KMS-11 (cell line): ENCODE results near the gene SLCO1C1.

Experiments
- H2AFZ ChIP-seq: fragments of 200-600 bp; sonication (generic); 2 replicates; pipeline ENCODE4 v1.6.1; 2016; ENCODE audit warnings: antibody characterized with exemption, mixed run types, low read depth
- H3K27ac ChIP-seq: fragments of 200-600 bp; sonication (generic); 2 replicates; pipeline ENCODE4 v1.6.1; 2016; ENCODE audit warnings: mild to moderate bottlenecking, mixed run types
- H3K27me3 ChIP-seq: fragments of 200-600 bp; sonication (generic); 2 replicates; pipeline ENCODE4 v1.6.1; 2017; ENCODE audit warnings: mild to moderate bottlenecking, low read depth, mixed run types, moderate library complexity; ENCODE audit not compliant: insufficient read depth
- H3K36me3 ChIP-seq: fragments of 200-600 bp; sonication (generic); 2 replicates; pipeline ENCODE4 v1.6.1; 2017; ENCODE audit warnings: mild to moderate bottlenecking, mixed run types; ENCODE audit not compliant: insufficient read depth
- H3K4me1 ChIP-seq: fragments of 200-600 bp; sonication (generic); 2 replicates; pipeline ENCODE4 v1.6.1; 2016; ENCODE audit warnings: mild to moderate bottlenecking, low read depth, mixed run types; ENCODE audit not compliant: poor library complexity, severe bottlenecking
- H3K4me2 ChIP-seq: fragments of 200-600 bp; sonication (generic); 2 replicates; pipeline ENCODE4 v1.7.0; 2016; ENCODE audit warnings: mild to moderate bottlenecking, mixed run types
- H3K4me3 ChIP-seq: fragments of 200-600 bp; sonication (generic); IDR thresholded peaks from 2 replicates; pipeline ENCODE4 v1.6.1; 2017; ENCODE audit warnings: low read depth, low read length, mixed read lengths; ENCODE audit not compliant: insufficient read depth
- H3K79me2 ChIP-seq: fragments of 200-600 bp; sonication (generic); 2 replicates; pipeline ENCODE4 v1.6.1; 2016; ENCODE audit warnings: low read depth, mixed run types; ENCODE audit not compliant: insufficient read depth
- H3K9ac ChIP-seq: fragments of 200-600 bp; sonication (generic); 2 replicates; pipeline ENCODE4 v1.6.1; 2016; ENCODE audit warnings: mild to moderate bottlenecking, mixed run types
- H4K20me1 ChIP-seq: fragments of 200-600 bp; sonication (generic); 2 replicates; pipeline ENCODE4 v1.6.1; 2016; ENCODE audit warnings: mild to moderate bottlenecking, mixed run types; ENCODE audit not compliant: insufficient read depth
- TF ChIP-seq, protein P1 (sequence below): fragments of 200-600 bp; sonication (generic); conservative IDR thresholded peaks from 2 replicates; pipeline ENCODE4 v1.6.1; 2017; ENCODE audit warnings: low read depth, mild to moderate bottlenecking, antibody characterized with exemption, low read length, moderate library complexity, mixed read lengths

The SLCO1C1 gene

DNA sequence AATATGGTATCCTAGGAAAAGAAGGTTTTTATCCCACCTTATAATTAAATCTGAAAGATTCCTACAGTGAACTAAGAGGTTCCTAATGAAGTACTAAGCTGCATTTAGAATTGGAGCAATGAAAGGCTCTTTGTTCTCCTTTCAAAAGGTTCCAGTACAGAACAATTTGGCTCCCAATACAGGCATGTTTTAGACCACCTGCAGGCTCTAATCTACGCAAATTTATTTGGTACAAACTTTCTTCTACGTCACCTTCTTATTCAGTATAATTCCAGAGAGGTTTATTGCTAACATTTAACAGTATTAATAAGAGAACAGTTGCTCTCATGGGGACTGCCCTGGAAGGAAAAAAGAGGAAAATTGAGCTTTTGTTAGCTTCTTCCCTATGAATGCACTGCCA is 37.6 kb upstream of the SLCO1C1 start:
- Histone ChIP-seq H3K4me1 (no peaks in the 10 kb centered on the region), H3K27me3 (no peaks in the 10 kb centered on the region), H2AFZ (no peak overlapping the region), H3K27ac (no peak overlapping the region), H3K4me3 (no peak overlapping the region), H4K20me1 (no peaks in the 10 kb centered on the region), H3K4me2 (no peak overlapping the region), H3K36me3 (no peaks in the 10 kb centered on the region), H3K9ac (no peak overlapping the region), H3K79me2 (no peaks in the 10 kb centered on the region)
- TF ChIP-seq, protein P1, sequence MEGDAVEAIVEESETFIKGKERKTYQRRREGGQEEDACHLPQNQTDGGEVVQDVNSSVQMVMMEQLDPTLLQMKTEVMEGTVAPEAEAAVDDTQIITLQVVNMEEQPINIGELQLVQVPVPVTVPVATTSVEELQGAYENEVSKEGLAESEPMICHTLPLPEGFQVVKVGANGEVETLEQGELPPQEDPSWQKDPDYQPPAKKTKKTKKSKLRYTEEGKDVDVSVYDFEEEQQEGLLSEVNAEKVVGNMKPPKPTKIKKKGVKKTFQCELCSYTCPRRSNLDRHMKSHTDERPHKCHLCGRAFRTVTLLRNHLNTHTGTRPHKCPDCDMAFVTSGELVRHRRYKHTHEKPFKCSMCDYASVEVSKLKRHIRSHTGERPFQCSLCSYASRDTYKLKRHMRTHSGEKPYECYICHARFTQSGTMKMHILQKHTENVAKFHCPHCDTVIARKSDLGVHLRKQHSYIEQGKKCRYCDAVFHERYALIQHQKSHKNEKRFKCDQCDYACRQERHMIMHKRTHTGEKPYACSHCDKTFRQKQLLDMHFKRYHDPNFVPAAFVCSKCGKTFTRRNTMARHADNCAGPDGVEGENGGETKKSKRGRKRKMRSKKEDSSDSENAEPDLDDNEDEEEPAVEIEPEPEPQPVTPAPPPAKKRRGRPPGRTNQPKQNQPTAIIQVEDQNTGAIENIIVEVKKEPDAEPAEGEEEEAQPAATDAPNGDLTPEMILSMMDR: no peak

DNA sequence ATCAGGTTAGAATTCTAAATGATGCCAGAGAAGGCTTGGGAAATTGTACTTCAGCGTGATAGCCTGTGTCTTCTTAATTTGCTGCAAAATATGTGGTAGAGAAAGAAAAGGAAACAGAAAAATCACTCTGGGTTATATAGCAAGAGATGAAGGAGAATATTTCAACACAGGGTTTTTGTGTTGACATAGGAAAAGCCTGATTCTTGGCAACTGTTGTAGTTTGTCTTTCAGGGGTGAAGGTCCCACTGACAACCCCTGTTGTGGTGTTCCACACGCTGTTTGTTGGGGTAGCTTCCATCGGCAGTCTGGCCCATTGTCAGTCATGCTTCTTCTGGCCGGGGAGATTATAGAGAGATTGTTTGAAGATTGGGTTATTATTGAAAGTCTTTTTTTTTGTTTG is 13.8 kb upstream of the SLCO1C1 start:
- H3K4me2 ChIP-seq: no peak overlapping the region
- H4K20me1 ChIP-seq: no peaks in the 10 kb centered on the region
- no peaks in the 10 kb centered on the region for H3K79me2 ChIP-seq
- TF ChIP-seq, protein P1: no peak
- H3K9ac ChIP-seq: no peak overlapping the region
- no peaks in the 10 kb centered on the region for H3K27me3 ChIP-seq
- H3K4me1 ChIP-seq: no peaks in the 10 kb centered on the region
- H2AFZ ChIP-seq: no peak overlapping the region; the same call in 1 of the 2 replicates
- no peak overlapping the region for H3K27ac ChIP-seq
- H3K36me3 ChIP-seq: no peaks in the 10 kb centered on the region
- H3K4me3 ChIP-seq: no peak overlapping the region

DNA sequence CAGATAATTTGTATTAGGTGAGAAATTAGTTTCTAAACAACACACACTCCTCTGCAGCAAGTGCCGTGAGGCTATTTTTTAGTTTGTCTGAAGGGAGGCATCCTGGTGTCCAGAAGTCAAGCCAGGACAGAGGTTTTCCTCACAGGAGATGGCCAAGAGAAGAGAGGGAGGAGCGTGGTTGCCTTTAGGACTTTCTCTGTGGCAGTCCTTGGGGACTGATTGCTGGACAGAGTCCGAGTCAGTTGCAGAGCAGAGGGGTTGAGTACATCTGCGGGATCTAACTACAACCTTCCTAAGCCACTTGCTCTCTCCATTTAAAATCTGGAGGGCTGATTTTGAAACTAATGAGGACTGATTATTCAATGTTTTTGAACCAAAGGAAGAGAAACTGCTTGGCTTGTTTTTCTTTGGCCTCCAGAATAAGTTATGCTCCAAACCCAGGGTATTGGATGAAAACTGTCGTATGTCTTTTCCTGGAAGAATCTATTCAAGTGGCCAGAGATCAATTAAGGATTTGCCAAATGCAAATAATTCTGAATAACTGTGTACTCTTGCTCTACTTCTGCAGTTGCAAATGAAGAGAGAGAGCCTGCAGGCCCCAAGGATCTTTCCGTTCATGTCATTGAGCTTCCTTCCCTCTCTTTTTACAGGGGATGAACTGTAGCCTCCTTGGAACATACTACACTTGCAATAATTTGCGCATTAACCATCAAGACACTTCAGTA is 1.2 kb downstream of the SLCO1C1 start:
- H2AFZ ChIP-seq: no peak overlapping the region
- H3K27me3 ChIP-seq: no peaks in the 10 kb centered on the region
- H3K36me3 ChIP-seq: no peaks in the 10 kb centered on the region
- H3K27ac ChIP-seq: no peak overlapping the region
- H3K4me2 ChIP-seq: no peak overlapping the region
- H3K4me3 ChIP-seq: no peak overlapping the region
- no peaks in the 10 kb centered on the region for H3K4me1 ChIP-seq
- no peaks in the 10 kb centered on the region for H4K20me1 ChIP-seq
- TF ChIP-seq, protein P1: no peak
- H3K79me2 ChIP-seq: no peaks in the 10 kb centered on the region
- no peak overlapping the region for H3K9ac ChIP-seq

DNA sequence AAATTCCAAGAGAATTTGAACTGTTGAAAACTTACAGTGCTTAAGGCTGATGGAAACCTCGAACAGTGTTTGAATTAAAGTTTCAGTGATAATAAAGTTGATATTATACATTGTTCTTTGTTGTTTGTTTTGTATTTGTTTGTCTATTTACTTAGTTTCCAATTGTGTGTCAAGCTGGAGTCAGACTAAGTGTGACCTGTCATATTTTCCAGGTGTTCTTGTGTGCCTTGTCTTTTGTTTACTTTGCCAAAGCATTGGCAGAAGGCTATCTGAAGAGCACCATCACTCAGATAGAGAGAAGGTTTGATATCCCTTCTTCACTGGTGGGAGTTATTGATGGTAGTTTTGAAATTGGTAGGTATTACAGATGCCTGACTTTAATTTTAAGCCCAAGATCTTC is 6.0 kb downstream of the SLCO1C1 start:
- no peaks in the 10 kb centered on the region for H3K27me3 ChIP-seq
- H3K27ac ChIP-seq: no peak overlapping the region
- H3K4me1 ChIP-seq: no peaks in the 10 kb centered on the region
- H3K9ac ChIP-seq: no peak overlapping the region
- H3K4me3 ChIP-seq: no peak overlapping the region
- H3K79me2 ChIP-seq: no peaks in the 10 kb centered on the region
- no peaks in the 10 kb centered on the region for H3K36me3 ChIP-seq
- H4K20me1 ChIP-seq: no peaks in the 10 kb centered on the region
- no peak overlapping the region for H2AFZ ChIP-seq
- H3K4me2 ChIP-seq: no peak overlapping the region
- TF ChIP-seq, protein P1: no peak
